Choroid plexus epithelial cell (primary cell): ENCODE measurements around the gene SCAMP1.

ENCODE experiments used
- DNase-seq: peaks from one replicate; pipeline ENCODE4 v3.0.0-alpha.2; 2010; ENCODE audit warnings: low read depth
- H3K4me3 ChIP-seq: 2 replicates; pipeline ENCODE4 v1.5.1; 2011; ENCODE audit warnings: low read depth, mild to moderate bottlenecking, control low read depth, low read length, moderate library complexity
- TF ChIP-seq, protein P1 (sequence below): conservative IDR thresholded peaks from 2 replicates; pipeline ENCODE4 v1.5.1; 2011; ENCODE audit warnings: low read depth, mild to moderate bottlenecking, control low read depth, inconsistent platforms, low read length, moderate library complexity

Gene SCAMP1

GRCh38 chr5:78397831-78398230 lies 37.4 kb downstream of the SCAMP1 start:
- no peak overlapping the region for H3K4me3 ChIP-seq
- TF ChIP-seq, protein P1, sequence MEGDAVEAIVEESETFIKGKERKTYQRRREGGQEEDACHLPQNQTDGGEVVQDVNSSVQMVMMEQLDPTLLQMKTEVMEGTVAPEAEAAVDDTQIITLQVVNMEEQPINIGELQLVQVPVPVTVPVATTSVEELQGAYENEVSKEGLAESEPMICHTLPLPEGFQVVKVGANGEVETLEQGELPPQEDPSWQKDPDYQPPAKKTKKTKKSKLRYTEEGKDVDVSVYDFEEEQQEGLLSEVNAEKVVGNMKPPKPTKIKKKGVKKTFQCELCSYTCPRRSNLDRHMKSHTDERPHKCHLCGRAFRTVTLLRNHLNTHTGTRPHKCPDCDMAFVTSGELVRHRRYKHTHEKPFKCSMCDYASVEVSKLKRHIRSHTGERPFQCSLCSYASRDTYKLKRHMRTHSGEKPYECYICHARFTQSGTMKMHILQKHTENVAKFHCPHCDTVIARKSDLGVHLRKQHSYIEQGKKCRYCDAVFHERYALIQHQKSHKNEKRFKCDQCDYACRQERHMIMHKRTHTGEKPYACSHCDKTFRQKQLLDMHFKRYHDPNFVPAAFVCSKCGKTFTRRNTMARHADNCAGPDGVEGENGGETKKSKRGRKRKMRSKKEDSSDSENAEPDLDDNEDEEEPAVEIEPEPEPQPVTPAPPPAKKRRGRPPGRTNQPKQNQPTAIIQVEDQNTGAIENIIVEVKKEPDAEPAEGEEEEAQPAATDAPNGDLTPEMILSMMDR = no peak
- no peak for DNase-seq

- no peak for DNase-seq
- H3K4me3 ChIP-seq = no peak overlapping the region
- TF ChIP-seq, protein P1 = no peak
Observed at GRCh38 chr5:78399116-78399515, 38.7 kb downstream of the SCAMP1 start.

- H3K4me3 ChIP-seq = no peak overlapping the region
- DNase-seq = no peak
- TF ChIP-seq, protein P1 = no peak
Observed at GRCh38 chr5:78404682-78405293, 44.4 kb downstream of the SCAMP1 start.

GRCh38 chr5:78405829-78406750 lies 45.7 kb downstream of the SCAMP1 start:
- peak; percentile 57 for DNase-seq
- no peak overlapping the region for H3K4me3 ChIP-seq
- TF ChIP-seq, protein P1 = no peak

DNA sequence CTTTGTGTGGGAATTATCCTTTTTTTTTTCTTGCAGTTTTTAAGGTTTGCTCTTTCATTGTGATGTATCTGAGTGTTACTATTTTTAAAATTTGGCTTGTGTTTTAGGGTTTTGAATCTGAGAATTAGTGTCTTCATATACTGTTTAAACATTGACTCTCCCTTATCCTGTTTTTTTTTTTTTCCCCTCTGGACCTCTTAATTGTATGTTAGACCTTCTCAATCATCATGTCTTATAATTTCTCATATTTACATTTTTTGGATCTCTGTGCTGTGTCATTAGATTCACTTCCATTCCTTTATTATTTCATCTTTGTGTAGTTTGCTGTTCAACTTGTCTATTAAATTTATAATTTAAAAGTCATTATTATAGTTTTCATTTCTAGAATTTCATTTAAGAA lies 47.0 kb downstream of the SCAMP1 start:
- TF ChIP-seq, protein P1 = no peak
- no peak overlapping the region for H3K4me3 ChIP-seq
- no peak for DNase-seq

DNA sequence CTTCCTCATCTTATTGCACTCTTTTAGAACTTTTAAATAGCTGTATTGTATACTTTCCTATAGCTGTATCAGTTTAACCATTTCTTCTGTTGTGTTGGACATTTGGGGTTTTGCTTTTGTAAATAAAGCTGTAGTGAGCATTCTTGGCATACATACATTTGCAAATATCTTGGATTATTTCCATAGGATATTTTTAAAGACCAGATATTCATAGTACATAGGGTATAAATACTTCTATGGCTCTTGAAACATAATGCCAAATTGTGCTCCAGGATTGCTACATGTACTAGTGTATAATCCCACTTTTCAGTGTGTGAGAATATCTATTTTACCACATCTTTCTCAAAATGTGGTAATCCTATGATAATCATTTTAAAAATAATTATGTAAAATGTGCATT lies 51.2 kb downstream of the SCAMP1 start:
- DNase-seq = no peak
- H3K4me3 ChIP-seq = no peak overlapping the region
- TF ChIP-seq, protein P1 = no peak
